IMR-90 (cell line): ENCODE results near the gene GRB2. TPM values are rescaled to one million over a fixed set of nuclear protein-coding genes. Genes with fewer than 3 reads are reported as not detected.

ENCODE experiments used
- ATAC-seq: fragments of 200-7000 bp; cut with Tn5 transposase; 2 replicates; pipeline ENCODE4 v1.9.1; 2020; ENCODE audit warnings: low read depth, mild to moderate bottlenecking, moderate library complexity
- BruUV-seq: library from RNA; stranded (reverse); fragments of 400-500 nt; replicated peaks from 2 replicates; lab custom pipeline; 2021; lab: Mats Ljungman, UMichigan
- CTCF ChIA-PET: fragments of 300-600 bp; formaldehyde crosslinking; extraction: SDS; loops from one replicate; lab custom pipeline; 2021; ENCODE audit warnings: antibody characterized with exemption; lab: Yijun Ruan, JAX
- POLR2A ChIA-PET: fragments of 300-600 bp; sonication (Branson Sonifier 250); formaldehyde crosslinking; loops from one replicate; lab custom pipeline; 2022; ENCODE audit warnings: antibody characterized with exemption; ENCODE audit not compliant: unreplicated experiment; lab: Charles Lee
- DNase-seq: peaks from one replicate; pipeline ENCODE4 v3.0.0; 2013
- H2AFZ ChIP-seq: replicated peaks from 2 replicates; pipeline ENCODE3; 2013; ENCODE audit warnings: low read length, mild to moderate bottlenecking; ENCODE audit not compliant: poor library complexity
- H2AK5ac ChIP-seq: 2 replicates; pipeline ENCODE4 v1.6.1; 2013; ENCODE audit warnings: low read depth, low read length, inconsistent platforms
- H2AK9ac ChIP-seq: replicated peaks from 2 replicates; pipeline ENCODE3; 2013; ENCODE audit warnings: mild to moderate bottlenecking, low read depth, low read length, moderate library complexity; ENCODE audit not compliant: poor library complexity
- H2BK120ac ChIP-seq: 2 replicates; pipeline ENCODE4 v1.6.1; 2013; ENCODE audit warnings: low read depth, low read length, inconsistent platforms
- H2BK15ac ChIP-seq: 3 replicates; pipeline ENCODE4 v1.6.1; 2013; ENCODE audit warnings: low read depth, low read length, inconsistent platforms
- H2BK20ac ChIP-seq: 2 replicates; pipeline ENCODE4 v1.6.1; 2013; ENCODE audit warnings: low read depth, mild to moderate bottlenecking, inconsistent platforms, low read length, moderate library complexity
- H2BK5ac ChIP-seq: 2 replicates; pipeline ENCODE4 v1.6.1; 2013; ENCODE audit warnings: mild to moderate bottlenecking, low read depth, low read length, inconsistent platforms; ENCODE audit not compliant: poor library complexity, severe bottlenecking
- H3K14ac ChIP-seq: replicated peaks from 2 replicates; pipeline ENCODE4 v1.6.1; 2013; ENCODE audit warnings: low read depth, low read length, inconsistent platforms
- H3K18ac ChIP-seq: 2 replicates; pipeline ENCODE4 v1.6.1; 2013; ENCODE audit warnings: low read depth, low read length, control low read depth
- H3K23ac ChIP-seq: 2 replicates; pipeline ENCODE4 v1.6.1; 2013; ENCODE audit warnings: low read depth, low read length, inconsistent platforms
- H3K27ac ChIP-seq: 2 replicates; pipeline ENCODE4 v1.5.1; 2013; ENCODE audit warnings: mild to moderate bottlenecking, control low read depth, low read length; ENCODE audit not compliant: insufficient read depth
- H3K27me3 ChIP-seq: 2 replicates; pipeline ENCODE4 v1.6.1; 2013; ENCODE audit warnings: low read length; ENCODE audit not compliant: control insufficient read depth, insufficient read depth
- H3K36me3 ChIP-seq: 2 replicates; pipeline ENCODE4 v1.6.1; 2013; ENCODE audit warnings: low read length, mixed read lengths; ENCODE audit not compliant: control insufficient read depth, insufficient read depth
- H3K4ac ChIP-seq: 2 replicates; pipeline ENCODE4 v1.6.1; 2013; ENCODE audit warnings: low read depth, low read length, inconsistent platforms
- H3K4me1 ChIP-seq: 2 replicates; pipeline ENCODE4 v1.6.1; 2013; ENCODE audit warnings: low read length, mixed read lengths; ENCODE audit not compliant: control insufficient read depth, insufficient read depth
- H3K4me2 ChIP-seq: 2 replicates; pipeline ENCODE4 v1.6.1; 2013; ENCODE audit warnings: low read depth, mild to moderate bottlenecking, control low read depth, low read length, moderate library complexity
- H3K4me3 ChIP-seq: 2 replicates; pipeline ENCODE4 v1.5.1; 2013; ENCODE audit warnings: low read depth, mild to moderate bottlenecking, control low read depth, low read length, moderate library complexity; ENCODE audit not compliant: insufficient read depth
- H3K56ac ChIP-seq: 2 replicates; pipeline ENCODE4 v1.6.1; 2013; ENCODE audit warnings: low read length, inconsistent platforms; ENCODE audit not compliant: insufficient read depth; ENCODE audit errors: extremely low read depth
- H3K79me1 ChIP-seq, 2 experiments: 2 replicates each; pipeline ENCODE4 v1.6.1; 2013; ENCODE audit warnings: low read length in 2 of 2, inconsistent platforms in 1 of 2, low read depth in 1 of 2
- H3K9ac ChIP-seq: 2 replicates; pipeline ENCODE4 v1.6.1; 2013; ENCODE audit warnings: low read depth, low read length, control low read depth
- H3K9me1 ChIP-seq: 2 replicates; pipeline ENCODE4 v1.6.1; 2013; ENCODE audit warnings: low read length, inconsistent platforms; ENCODE audit not compliant: insufficient read depth
- H3K9me3 ChIP-seq: 2 replicates; pipeline ENCODE4 v1.6.1; 2013; ENCODE audit warnings: low read length; ENCODE audit not compliant: control insufficient read depth, insufficient read depth
- H4K20me1 ChIP-seq: 2 replicates; pipeline ENCODE4 v1.6.1; 2013; ENCODE audit warnings: low read length, inconsistent platforms; ENCODE audit not compliant: insufficient read depth
- H4K5ac ChIP-seq: 2 replicates; pipeline ENCODE4 v1.6.1; 2013; ENCODE audit warnings: mild to moderate bottlenecking, low read depth, low read length, control low read depth
- H4K8ac ChIP-seq, 2 experiments: 2 replicates each; pipeline ENCODE4 v1.6.1; 2013; ENCODE audit warnings: low read depth in 2 of 2, low read length in 2 of 2, control low read depth in 1 of 2, inconsistent platforms in 1 of 2
- H4K91ac ChIP-seq: 2 replicates; pipeline ENCODE4 v1.6.1; 2013; ENCODE audit warnings: low read depth, low read length, inconsistent platforms; ENCODE audit not compliant: insufficient read depth
- CTCF ChIP-seq: conservative IDR thresholded peaks from 2 replicates; pipeline ENCODE4 v1.5.1; 2012; ENCODE audit warnings: mild to moderate bottlenecking, low read depth, low read length, improper control_type of control experiment
- FOS ChIP-seq: fragments of 150-350 bp; IDR thresholded peaks from 2 replicates; pipeline ENCODE4 v1.6.1; 2016; ENCODE audit warnings: low read depth, low read length
- MAZ ChIP-seq: IDR thresholded peaks from 2 replicates; pipeline ENCODE4 v1.6.1; 2012; ENCODE audit warnings: low read depth, mild to moderate bottlenecking, low read length, improper control_type of control experiment, moderate library complexity, borderline replicate concordance
- MXI1 ChIP-seq: IDR thresholded peaks from 2 replicates; pipeline ENCODE4 v1.6.1; 2012; ENCODE audit warnings: low read depth, mild to moderate bottlenecking, low read length, moderate library complexity, borderline replicate concordance
- POLR2A ChIP-seq: IDR thresholded peaks from 2 replicates; pipeline ENCODE4 v1.6.1; 2012; ENCODE audit warnings: mild to moderate bottlenecking, low read depth, low read length
- RAD21 ChIP-seq: IDR thresholded peaks from 2 replicates; pipeline ENCODE4 v1.6.1; 2012; ENCODE audit warnings: low read length, improper control_type of control experiment
- SMC3 ChIP-seq: fragments of 150-350 bp; IDR thresholded peaks from 2 replicates; pipeline ENCODE4 v1.6.1; 2016; ENCODE audit warnings: low read depth, mild to moderate bottlenecking, antibody characterized with exemption, low read length, moderate library complexity
- WGBS, 2 experiments: methylation state at CpG; one replicate each; pipeline versions ENCODE4 v1.1.5 to v1.1.7; 2013; ENCODE audit warnings: missing lambda C conversion rate in 2 of 2; ENCODE audit not compliant: insufficient read length in 1 of 2; ENCODE audit errors: extremely low coverage in 2 of 2; 5-methylcytosine and 5-hydroxymethylcytosine counted together
- dilution Hi-C: fragments of 300-500 bp; cut with HindIII; formaldehyde crosslinking; loops from one replicate; pipeline ENCODE4 v1.14.3; 2018; ENCODE audit warnings: low sequenced_read_pairs; ENCODE audit not compliant: unreplicated experiment
- in situ Hi-C: fragments of 300-500 bp; cut with MboI; formaldehyde crosslinking; loops from 3 replicates; pipeline ENCODE4 v1.14.3; 2019; ENCODE audit warnings: low sequenced_read_pairs, inconsistent platforms, mixed read lengths
- intact Hi-C: fragments of 100-400 bp; cut with micrococcal nuclease; formaldehyde crosslinking; loops from 2 replicates; pipeline ENCODE4 v1.10.0; 2022
- polyA plus RNA-seq, 3 experiments: library from polyadenylated mRNA; depleted of rRNA; stranded (reverse); fragments of >200 nt; gene quantifications; 2 replicates each; pipeline ENCODE4 v1.2.3, GENCODE V29; 2012; ENCODE audit warnings: low replicate concordance in 1 of 3
- total RNA-seq: library from RNA; depleted of rRNA; stranded (reverse); fragments of >200 nt; gene quantifications from 2 replicates; pipeline ENCODE4 v1.2.3, GENCODE V29; 2012

Gene GRB2
- total and polyA plus RNA-seq, 2 of the 4 experiments (the other 2 are of a cell fraction): 49.3 to 62.1 TPM

- Histone ChIP-seq H2AK5ac (no peak overlapping the region), H3K27me3 (no peaks in the 10 kb centered on the region; the same call in 1 of the 2 replicates), H3K14ac (0 out of 2 replicates have a peak overlapping the region, but pooled peaks have one; percentile 42), H3K56ac (peak overlapping the region; percentile 7; the same call in 1 of the 2 replicates), H4K20me1 (peaks cover 41% of the 10 kb centered on the region), H3K79me1 (peaks cover 0 to 32% of the 10 kb centered on the region in 2 experiments; a peak in 2 of 4 replicates), H3K18ac (no peak overlapping the region), H3K27ac (peak overlapping the region; percentile 4), H3K9ac (peak overlapping the region; percentile 69), H3K23ac (peak overlapping the region; percentile 57; the same call in 1 of the 2 replicates), H3K9me1 (no peaks in the 10 kb centered on the region), H3K4me2 (peak overlapping the region; percentile 96), H4K5ac (no peak overlapping the region), H4K91ac (no peak overlapping the region), H2AK9ac (peak overlapping the region; percentile 38), H3K4ac (no peak overlapping the region), H3K36me3 (no peaks in the 10 kb centered on the region; the same call in 1 of the 2 replicates), H2BK120ac (no peak overlapping the region), H3K4me3 (peak overlapping the region; percentile 83), H2AFZ (no peak overlapping the region), H2BK5ac (peak overlapping the region; percentile 51), H3K9me3 (no peaks in the 10 kb centered on the region), H4K8ac (no peak overlapping the region), H2BK20ac (no peak overlapping the region), H2BK15ac (no peak overlapping the region), H3K4me1 (peaks cover 4% of the 10 kb centered on the region; the same call in 1 of the 2 replicates)
- dilution Hi-C loops (no loop called here), intact Hi-C loops (loop anchor here (1.0 to 5.0 kb wide), 4 partner anchors 42 to 133 kb away; partner anchors contain the start of gene MIF4GD), in situ Hi-C loops (loop anchor here (25.0 kb wide), 1 partner anchor 342 kb away; no protein-coding TSS in a partner anchor)
- peak; percentile 38 for ATAC-seq
- ChIA-PET POLR2A (no interaction called here), CTCF (interaction anchor here (0.7 to 1.0 kb wide), 2 partner anchors 10 to 84 kb away, joined by 3 to 4 read pairs; no protein-coding TSS in a partner anchor)
- TSS peak; percentile 38 for BruUV-seq
- 0% methylated on average over 4 of the region's 15 CpGs; no CpG with 5 or more reads in 1 of the 2 experiments for WGBS, 2 experiments
- peak; percentile 56; the same call in 1 of the 2 replicates for TF ChIP-seq MAZ
- TF ChIP-seq FOS: no peak
- peak; percentile 75 for TF ChIP-seq SMC3
- TF ChIP-seq CTCF: peak; percentile 97
- peak; percentile 97 for TF ChIP-seq RAD21
- no peak for TF ChIP-seq POLR2A
- 0 out of 2 replicates have a peak, but pooled peaks have one; percentile 17 for TF ChIP-seq MXI1
- peak; percentile 83 for DNase-seq
Measured at GRCh38 chr17:75404223-75404730, 1.2 kb downstream of the GRB2 start.
